NCI-H2029 (cell line): ENCODE data around the gene ZSWIM2.
A peak's percentile ranks its signal among the peaks of the same experiment; 100 is the strongest.
"Not testable (repeated sequence)": the region's sequence is repeated elsewhere in the genome, so short reads cannot be mapped to it uniquely, and the experiment has no call there.

Experiments
- DNase-seq: peaks from one replicate; lab custom pipeline; 2025; lab: John Stamatoyannopoulos, UW

ZSWIM2 gene, protein sequence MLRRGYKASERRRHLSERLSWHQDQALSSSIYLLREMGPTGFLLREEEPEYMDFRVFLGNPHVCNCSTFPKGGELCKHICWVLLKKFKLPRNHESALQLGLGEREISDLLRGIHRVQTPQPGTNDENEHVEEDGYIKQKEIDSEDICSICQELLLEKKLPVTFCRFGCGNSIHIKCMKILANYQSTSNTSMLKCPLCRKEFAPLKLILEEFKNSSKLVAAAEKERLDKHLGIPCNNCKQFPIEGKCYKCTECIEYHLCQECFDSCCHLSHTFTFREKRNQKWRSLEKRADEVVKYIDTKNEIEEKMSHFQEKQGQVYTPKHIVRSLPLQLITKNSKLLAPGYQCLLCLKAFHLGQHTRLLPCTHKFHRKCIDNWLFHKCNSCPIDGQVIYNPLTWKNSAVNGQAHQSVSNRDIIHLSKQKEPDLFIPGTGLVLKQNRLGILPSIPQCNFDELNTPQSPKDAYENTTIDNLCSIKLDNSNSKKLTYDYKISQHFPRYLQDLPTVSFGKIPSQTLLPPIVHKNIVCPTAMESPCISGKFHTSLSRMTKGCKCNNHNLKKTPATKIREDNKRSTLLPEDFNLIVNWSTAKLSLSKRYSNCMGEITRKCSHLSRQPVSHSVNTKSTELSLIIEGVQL

DNA sequence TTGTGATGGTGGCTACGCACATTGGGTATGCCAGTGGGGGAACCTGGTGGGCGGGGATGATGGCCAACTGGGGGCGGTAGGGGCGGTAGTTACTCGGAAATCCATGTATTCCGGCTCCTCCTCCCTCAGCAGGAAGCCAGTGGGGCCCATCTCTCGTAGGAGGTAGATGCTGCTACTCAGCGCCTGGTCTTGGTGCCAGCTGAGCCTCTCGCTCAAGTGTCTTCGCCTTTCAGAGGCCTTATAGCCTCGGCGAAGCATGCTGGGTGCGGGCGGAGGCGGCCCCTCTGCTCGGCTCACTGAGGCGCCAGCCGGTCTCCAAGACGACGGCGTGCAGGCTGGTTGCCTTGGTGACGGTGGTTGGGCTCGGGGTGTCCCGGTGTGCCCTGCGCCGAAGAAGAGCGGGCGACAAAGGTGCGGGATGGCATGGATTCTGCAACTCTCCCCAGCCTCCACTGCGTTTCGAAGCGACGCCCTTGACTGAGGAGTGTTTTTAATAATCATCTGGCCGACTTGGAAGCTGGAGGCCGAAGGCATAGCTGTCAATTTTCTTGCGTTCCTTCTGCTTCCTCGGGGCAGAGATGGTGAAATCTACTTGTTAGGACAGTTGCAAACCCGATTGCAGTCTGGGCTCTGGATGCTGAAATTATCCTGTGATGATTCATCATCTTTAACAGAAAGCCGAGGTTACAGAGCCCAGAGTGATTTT lies at the start of gene ZSWIM2:
ZSWIM2 (minus strand) TSS at position 298 of the 706 bp plus-strand sequence; CDS start at position 258, 40 bp downstream.
- peak; percentile 84 for DNase-seq

DNA sequence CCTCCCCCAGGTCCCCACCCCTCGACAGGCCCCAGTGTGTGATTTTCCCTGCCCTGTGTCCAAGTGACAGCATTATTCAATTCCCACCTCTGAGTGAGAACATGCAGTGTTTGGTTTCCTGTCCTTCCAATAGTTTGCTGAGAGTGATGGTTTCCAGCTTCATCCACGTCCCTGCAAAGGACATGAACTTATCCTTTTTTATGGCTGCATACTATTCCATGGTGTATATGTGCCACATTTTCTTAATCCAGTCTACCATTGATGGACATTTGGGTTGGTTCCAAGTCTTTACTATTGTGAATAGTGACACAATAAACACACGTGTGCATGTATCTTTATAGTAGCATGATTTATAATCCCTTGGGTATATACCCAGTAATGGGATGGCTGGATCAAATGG lies 47.2 kb upstream of the ZSWIM2 start:
- DNase-seq, result not testable (repeated sequence)

DNA sequence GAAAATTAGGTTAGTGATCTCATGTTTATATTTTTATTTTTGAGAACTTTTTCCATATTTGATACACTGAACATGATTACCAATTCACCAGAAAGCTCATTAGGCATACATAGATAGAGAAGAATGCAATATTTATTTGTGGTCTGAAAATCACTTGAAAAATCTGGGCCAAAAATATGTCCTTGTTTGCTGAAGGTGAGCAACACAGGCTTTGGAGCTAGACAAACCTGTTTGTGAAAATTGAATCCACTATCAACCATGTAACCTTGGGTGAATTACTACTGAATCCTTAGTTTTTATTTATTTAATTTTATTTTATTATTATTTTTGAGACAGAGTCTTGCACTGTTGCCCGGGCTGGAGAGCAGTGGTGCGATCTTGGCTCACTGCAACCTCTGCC lies 46.5 kb upstream of the ZSWIM2 start:
- no peak for DNase-seq

DNA sequence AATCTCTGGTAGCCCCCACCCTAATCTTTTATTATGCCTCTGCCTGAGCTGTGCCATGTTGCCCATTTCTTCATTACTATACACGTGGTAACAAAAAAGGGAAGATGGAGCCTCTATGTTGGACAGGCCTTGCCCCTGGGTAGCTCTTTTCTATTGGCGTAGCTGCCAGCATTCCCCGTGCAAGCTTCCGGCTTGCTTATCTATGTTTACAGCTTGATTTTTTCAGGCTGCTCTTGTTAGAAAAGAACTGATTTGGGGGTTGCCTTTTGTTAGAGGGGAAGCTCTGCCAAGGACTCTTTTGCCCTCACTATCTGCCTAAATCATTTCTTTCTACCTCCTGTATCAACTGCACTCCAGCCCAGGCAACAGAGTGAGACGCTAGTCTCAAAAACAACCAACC lies 45.5 kb upstream of the ZSWIM2 start:
- no peak for DNase-seq

DNA sequence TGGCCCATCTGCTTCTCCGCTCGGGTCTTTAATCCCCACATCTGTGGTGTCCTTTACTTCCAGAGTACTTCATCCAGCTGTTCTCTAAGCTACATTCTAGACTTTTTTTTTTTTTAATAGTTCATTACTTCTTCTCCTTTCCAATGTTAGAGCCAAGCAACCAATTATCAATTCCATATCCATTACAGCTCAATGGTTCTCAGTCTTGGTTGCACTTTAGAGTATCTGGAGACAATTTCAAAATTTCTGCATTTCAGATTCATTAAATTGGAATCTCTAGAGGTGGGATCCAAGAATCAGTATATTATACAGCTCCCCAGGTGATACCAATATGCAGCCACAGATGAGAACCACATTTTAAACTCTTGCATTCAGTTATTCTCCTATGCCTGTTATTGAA lies 43.9 kb upstream of the ZSWIM2 start:
- no peak for DNase-seq

DNA sequence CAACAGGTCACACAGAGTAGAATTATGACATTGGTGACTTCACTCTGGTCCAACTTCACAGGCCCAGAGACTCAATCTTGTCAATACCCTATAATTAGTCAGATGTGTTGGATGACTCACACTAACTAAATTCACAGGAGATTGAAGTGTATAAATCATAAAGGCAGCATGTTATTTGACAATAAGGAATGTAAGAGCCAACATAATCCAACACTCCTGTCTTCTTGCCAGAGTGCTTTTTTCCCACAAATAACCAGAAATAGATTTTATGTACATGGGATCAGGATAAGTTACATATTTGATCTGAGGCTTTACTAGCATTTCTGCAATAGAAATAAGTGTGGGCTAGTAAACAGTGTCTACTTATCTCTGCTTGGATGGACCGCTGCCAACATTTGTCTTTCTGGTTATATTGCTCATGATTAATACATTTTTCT lies 42.2 kb upstream of the ZSWIM2 start:
- no peak for DNase-seq

DNA sequence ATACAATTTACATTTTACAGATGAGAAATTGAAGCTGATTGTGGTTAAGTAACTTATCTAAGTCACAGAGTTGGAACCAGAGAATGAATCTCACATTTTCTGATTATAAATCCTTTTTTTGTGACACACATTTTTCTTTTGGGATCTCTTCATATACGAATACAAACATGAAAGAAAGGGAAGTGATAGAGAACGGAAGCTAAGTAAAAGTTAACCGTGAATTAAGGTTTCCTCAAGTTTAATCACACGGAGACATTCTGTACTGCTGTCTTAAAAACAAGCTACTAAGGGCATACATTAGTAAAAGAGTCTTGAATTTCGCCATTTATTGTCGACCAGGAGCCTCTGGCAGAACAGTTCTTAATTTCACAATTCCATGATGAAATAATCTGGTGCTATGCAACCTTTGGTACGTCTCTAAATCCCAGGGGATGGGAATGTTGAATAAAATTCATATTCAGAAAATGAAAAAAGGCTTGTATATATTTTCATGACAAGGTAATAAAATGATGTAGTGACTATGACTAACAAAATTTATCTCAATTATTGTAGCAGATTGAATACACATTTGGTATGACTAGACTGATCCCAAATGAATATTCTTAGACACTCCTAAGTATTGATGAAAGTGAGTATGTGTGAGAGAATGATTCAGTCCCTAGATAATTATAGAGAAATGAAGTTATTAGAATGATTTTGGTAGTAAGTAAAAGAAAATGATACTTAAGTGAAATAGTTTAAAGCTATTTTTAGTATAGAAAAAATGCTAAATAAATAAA lies 40.3 kb upstream of the ZSWIM2 start:
- DNase-seq, result no peak

DNA sequence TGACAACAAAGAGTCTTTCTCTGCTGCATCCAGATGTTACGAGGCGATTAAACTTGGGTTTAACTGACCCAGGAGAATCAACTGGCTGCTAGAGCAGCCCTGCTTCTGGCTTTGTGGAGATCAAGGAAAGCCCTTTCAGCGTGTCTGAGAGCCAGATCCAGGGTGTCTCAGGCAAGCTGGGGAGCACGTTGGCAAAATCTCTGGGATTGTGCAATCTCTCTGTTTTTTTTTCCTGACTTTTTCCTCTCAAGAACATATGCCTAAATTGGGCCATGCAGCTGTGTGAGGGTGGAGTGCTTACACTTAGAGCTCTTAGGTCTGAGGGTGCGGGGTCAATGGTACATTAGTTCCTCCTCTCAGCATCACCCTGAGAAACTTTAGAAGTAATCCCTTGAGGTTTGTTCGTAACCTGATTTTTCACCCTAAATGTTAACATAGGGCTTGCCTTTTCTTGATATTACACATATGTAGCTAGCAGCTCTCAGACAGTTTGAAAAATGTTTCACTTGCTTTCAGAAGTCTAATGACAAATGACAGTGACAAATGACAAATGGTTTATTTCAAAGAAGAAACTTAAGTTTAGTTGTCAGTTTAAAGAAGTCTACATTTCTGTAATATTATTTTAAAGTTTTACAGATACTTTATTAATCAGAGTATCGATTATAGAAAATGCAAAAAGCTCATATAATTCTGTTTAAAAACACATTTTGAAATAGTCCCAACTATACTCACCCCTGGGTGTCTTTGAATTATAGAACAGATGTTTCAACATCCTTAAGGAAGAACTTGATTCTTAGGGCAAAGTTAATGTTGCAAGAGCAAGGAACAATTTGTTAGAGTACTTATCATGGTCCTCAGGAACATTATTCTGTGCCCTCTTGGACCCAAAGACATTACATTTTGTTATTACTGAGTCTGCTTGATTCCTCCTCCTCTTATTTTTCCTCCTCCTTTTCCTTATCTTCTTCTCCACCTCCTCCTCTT lies 38.4 kb upstream of the ZSWIM2 start:
- DNase-seq, result no peak

DNA sequence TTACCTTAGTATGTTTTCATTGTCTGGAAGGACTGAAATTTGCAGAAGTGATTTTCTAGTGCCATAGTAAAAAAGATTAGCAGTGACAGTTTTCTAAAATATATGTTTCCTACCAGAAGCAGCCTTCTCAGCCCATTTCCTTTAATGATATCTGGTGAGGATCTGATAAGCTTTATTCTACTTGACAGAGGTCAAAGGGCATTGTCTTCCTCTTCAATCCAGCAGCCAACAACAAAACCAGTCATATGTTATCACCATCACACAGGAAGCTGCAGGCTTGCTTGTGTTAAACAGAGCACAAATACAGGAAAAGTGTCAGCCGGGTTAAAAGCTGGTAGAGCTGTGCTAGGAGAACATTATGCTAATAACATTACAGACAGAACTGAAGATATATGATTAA lies 35.6 kb upstream of the ZSWIM2 start:
- DNase-seq, result no peak

DNA sequence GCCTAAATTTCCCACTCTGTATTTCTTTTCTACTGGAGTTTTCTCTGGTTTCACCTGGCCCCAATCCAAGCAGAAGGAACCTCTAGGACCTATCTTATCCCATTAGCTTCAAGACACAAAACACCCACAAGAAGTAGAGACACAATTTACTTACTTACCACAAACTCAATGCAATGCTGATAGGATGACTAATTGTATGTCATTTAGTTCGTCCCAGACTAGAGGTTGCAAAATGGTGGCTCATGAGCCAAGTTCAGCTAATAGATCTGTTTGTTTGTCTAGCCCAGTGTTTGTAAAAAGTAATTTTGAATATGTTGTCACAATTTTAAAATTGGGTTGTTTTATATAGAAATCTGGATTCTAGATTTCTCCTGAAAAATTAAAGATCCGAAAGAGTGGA lies 34.7 kb upstream of the ZSWIM2 start:
- DNase-seq, result no peak

DNA sequence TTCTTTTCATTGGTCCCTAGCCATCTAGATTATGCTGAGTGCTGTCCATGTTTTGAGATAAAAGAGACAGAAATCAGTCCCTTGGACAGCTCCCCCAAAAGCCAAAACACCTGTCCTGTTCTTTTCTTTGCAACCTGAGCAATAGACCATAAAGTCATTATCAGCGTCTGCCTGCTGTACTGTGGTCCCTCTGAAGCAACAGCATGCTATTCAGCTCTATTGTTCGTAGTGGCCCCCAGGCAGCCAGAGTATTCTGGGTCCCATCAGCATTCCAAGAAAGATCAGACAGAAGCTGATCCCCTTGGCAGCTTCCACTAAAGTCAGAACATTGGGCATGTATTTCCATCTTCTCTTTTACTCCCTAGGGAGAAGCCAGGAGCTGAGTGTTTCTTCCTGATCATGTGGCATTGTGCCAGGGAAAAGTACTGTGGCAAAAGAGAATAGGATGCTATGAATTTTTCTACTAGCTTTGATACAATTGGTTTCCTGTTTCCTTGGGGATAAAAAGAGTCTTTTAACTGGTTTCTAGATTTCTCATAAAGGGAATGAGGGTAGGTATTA lies 33.6 kb upstream of the ZSWIM2 start:
- DNase-seq, result no peak

DNA sequence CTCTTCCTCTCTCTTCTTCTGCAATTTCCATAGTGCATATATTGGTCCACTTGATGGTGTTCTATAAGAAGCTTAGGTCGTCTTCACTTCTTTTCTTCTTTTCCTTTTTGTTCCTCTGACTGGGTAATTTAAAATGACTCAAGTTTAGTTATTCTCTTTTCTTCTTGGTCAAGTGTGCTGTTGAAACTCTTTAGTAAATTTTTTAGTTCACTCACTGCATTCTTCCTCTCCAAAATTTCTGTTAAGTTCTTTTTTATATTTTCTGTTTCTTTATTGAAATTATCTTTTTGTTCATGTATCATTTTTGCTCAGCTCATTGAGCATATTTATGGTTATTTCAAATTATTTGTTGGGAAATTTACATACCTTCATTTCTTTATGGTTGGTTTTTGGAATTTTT lies 32.7 kb upstream of the ZSWIM2 start:
- DNase-seq, result no peak

DNA sequence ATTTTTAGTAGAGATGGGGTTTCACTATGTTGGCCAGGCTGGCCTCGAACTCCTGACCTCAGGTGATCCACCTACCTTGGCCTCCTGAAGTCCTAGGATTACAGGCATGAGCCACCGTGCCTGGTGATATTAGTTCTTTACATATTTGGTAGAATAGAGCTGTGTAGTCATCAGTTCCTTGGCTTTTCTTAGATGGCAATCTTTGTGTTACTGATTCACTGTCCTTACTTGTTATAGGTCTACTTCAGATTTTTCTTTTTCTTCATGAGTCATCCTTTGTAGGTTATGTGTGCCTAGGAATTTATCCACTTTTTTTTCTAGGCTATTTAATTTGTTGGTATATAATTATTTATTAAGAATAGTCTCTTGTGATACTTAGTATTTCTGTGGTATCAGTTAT lies 30.3 kb upstream of the ZSWIM2 start:
- no peak for DNase-seq

DNA sequence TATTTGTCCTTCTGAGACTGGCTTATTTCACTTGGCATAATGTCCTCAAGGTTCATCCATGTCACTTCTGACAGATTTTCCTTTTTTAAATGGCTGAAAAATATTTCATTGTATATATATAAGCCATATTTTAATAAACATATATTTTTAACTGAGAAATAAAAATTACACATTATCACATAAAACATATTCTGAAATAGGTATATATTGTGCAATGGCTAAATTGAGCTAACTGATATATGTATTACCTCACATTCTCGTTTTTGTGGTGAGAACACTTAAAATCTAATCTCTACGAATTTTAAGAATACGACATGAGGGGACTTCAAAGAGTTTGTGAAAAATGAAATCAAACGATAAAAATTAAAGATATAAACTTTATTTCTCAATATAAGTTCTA lies 25.7 kb upstream of the ZSWIM2 start:
- no peak for DNase-seq

DNA sequence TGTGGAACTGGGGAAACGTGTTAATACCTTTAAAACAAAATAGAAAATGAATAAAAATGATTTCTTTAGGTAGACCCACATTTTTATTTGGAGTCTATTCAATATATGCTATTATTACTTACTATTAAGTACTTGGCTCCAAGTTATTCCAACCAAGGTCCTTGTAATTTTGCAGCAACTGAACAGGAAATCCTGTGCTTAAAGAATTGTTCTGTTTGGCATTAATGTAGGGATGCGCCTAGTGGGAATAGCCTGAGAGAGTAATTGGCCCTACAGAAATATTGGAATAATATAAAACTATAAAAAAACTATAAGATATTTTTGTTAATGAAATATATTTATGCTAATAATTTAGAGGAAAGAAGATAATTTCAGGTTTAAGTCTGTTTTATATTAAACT lies 22.9 kb upstream of the ZSWIM2 start:
- no peak for DNase-seq

DNA sequence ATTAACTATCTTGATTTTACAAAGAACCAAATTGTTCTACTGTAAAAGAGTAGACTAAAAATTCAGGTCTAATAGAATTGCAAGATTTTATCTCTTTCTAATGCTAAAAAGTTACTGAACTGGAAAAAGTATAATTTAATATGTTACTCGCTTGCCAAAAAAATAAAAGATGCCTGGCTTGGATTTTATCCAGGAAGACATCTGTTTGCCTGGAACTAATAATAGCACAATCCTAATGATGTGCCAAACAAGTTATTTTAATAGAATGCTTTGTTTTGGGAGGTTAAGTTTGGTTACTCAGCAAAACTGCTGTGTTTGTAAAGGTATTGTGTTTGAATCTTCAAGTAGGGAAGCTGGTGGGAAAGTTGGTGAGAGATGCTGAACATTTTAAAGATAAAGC lies 19.4 kb upstream of the ZSWIM2 start:
- DNase-seq, result no peak

DNA sequence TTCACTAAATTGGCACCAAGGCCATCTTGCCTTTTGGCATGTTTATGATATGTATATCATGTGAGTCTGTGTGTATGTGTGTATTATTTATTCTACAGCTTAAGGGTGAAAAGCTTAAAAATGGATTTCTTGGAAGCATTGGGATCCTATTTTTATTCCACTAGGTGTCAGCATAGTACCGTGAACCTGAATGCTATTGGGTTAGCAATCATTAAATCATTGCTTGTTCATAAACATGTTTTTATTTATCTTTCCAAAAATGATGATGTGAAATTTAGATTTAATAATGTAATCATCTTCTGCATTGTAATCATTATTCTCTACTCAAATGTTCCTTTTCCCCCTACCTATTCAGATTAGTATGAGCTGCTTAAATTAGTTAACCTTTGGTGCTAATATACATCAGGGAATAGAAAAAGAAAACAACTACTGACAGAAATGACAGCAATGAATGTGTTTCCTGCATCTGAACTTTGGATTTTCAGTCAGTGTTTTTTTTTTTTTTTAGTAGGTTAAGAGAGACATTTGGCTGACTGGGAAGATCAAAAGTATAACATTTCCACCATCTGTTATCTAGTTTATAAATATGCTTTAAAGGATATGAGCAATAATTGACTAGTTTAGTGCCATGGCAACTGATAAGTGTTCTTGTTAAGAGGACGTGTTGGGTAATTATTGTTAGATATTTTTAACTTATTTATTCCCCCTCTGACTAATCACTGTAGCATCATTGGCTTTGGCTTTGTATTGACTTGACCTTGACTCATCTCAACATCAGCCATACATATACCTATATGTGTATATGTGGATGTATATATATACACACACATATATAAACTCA lies 14.1 kb upstream of the ZSWIM2 start:
- peak; percentile 10 for DNase-seq

DNA sequence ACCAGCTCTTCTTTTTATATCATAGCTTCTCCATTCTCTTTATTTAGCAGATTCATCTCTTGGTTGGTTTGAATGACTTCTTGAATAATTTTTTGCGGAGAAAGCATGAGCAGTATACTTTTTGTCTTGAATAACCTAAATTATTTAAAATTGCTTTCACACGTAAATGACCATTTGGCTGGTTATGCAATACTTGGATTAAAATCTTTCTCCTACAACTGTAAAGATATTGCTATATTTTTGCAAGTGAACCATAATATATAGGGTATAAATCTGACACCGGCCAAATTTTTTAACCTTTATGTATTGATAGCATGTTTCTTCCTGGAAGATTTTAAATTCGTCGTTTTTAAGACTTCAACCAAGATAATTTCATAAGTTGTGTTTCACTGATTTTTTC lies 6.2 kb upstream of the ZSWIM2 start:
- no peak for DNase-seq

DNA sequence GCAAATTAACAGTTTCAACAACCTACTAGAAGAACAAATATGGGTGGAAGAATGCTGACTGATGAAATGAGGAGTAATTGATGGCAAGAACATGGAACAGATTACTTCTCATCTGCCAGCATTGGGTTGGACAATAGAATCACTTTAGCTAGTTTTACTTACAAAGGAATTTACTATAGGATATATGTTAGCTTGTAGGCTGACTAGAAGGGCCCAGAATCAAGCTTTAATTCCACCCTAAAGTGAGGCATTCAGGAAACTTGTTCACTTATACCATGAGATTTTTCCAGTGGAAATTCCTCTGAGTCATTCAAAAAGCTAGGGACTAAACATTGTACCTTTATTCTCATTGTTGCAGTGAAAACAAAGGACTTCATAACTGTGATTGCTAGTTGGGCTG lies 5.0 kb upstream of the ZSWIM2 start:
- no peak for DNase-seq

DNA sequence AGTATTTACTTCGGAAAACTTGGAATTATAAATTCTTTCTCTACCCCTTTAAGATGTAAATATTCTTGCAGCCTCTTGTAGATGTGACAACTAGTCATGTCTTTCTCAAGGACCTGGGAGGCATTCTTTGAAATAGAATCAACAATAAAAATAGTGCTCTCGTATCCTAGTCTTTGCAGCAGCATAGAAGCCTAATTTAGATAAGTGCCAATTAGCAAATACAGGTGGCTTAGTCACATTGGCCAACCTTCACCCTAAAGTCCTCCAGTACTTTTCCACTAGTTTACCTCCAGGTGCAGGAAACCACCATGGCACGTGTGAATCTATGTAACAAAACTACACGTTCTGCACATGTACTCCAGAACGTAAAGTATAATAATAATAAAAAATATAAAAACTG lies 3.5 kb upstream of the ZSWIM2 start:
- peak; percentile 39 for DNase-seq
